Colonic mucosa (tissue), 4 donors: ENCODE data around the gene NFKBIZ. TPM values are rescaled to one million over a fixed set of nuclear protein-coding genes. Genes with fewer than 3 reads are reported as not detected.

Experiments
- DNase-seq: peaks from one replicate; pipeline ENCODE4 v3.0.0-alpha.2; 2020
- H3K27ac ChIP-seq: fragments of 200-600 bp; one replicate; pipeline ENCODE4 v1.8.0; 2021
- H3K27me3 ChIP-seq: fragments of 200-600 bp; one replicate; pipeline ENCODE4 v1.8.0; 2021
- H3K36me3 ChIP-seq: fragments of 200-600 bp; one replicate; pipeline ENCODE4 v1.8.0; 2021
- H3K4me1 ChIP-seq: fragments of 200-600 bp; one replicate; pipeline ENCODE4 v1.8.0; 2021; ENCODE audit warnings: mild to moderate bottlenecking
- H3K4me3 ChIP-seq: fragments of 200-600 bp; one replicate; pipeline ENCODE4 v1.8.0; 2021
- H3K9ac ChIP-seq, 2 donors: one replicate each; pipeline ENCODE4 v1.7.0; 2013; ENCODE audit warnings: control low read depth in 2 of 2, low read depth in 2 of 2, low read length in 2 of 2
- H3K9me3 ChIP-seq: fragments of 200-600 bp; one replicate; pipeline ENCODE4 v1.8.0; 2021
- CTCF ChIP-seq: fragments of 200-600 bp; IDR thresholded peaks from one replicate; pipeline ENCODE4 v1.8.0; 2022; ENCODE audit warnings: antibody characterized with exemption, mild to moderate bottlenecking
- intact Hi-C: fragments of 100-400 bp; cut with DNase I; formaldehyde crosslinking; loops from one replicate; pipeline ENCODE4 v1.14.1; 2022
- total RNA-seq, 2 donors: library from RNA; stranded (reverse); fragmentation: NEBNext Ultra II Directional in 1 of 2; extraction: Animal tissue kit (Norgen Biotek cat#: 25700) in 1 of 2; gene quantifications; one replicate each; pipeline ENCODE4 v1.2.1, GENCODE V29; 2021
- donor health status: healthy.
- donor health status: DM: no; HTN: no; CAD: no.
- donor health status: DM: no; HTN: no; CAD: no.

Gene NFKBIZ
- total RNA-seq, 2 donors from 2014 or later, result 69.4 to 96.2 TPM

GRCh38 chr3:101888653-101889052, 39.3 kb downstream of the NFKBIZ start:
- Histone ChIP-seq H3K4me1 (no peaks in the 10 kb centered on the region), H3K27ac (no peak overlapping the region), H3K4me3 (no peak overlapping the region), H3K9ac (peak overlapping the region in 1 of 2 donors; percentile 27), H3K27me3 (no peaks in the 10 kb centered on the region), H3K9me3 (no peaks in the 10 kb centered on the region), H3K36me3 (no peaks in the 10 kb centered on the region)
- peak; percentile 72 for DNase-seq
- intact Hi-C loops, result no loop called here
- no peak for TF ChIP-seq CTCF

- no peak overlapping the region for H3K27ac ChIP-seq
- intact Hi-C loops, result no loop called here
- no peak overlapping the region for H3K4me3 ChIP-seq
- no peak overlapping the region for H3K9ac ChIP-seq
- H3K27me3 ChIP-seq, result no peaks in the 10 kb centered on the region
- no peaks in the 10 kb centered on the region for H3K9me3 ChIP-seq
- TF ChIP-seq CTCF, result no peak
- H3K36me3 ChIP-seq, result no peaks in the 10 kb centered on the region
- DNase-seq, result no peak
- no peaks in the 10 kb centered on the region for H3K4me1 ChIP-seq
These were observed 41.4 kb downstream of the NFKBIZ start for GRCh38 chr3:101890716-101891115.

GRCh38 chr3:101892648-101893047, 43.3 kb downstream of the NFKBIZ start:
- Histone ChIP-seq H3K4me3 (no peak overlapping the region), H3K9ac (no peak overlapping the region), H3K9me3 (no peaks in the 10 kb centered on the region), H3K4me1 (no peaks in the 10 kb centered on the region), H3K27ac (no peak overlapping the region), H3K27me3 (no peaks in the 10 kb centered on the region), H3K36me3 (no peaks in the 10 kb centered on the region)
- DNase-seq, result no peak
- intact Hi-C loops, result no loop called here
- no peak for TF ChIP-seq CTCF

- intact Hi-C loops, result no loop called here
- Histone ChIP-seq H3K27ac (no peak overlapping the region), H3K4me3 (no peak overlapping the region), H3K27me3 (no peaks in the 10 kb centered on the region), H3K4me1 (no peaks in the 10 kb centered on the region), H3K9me3 (no peaks in the 10 kb centered on the region), H3K36me3 (no peaks in the 10 kb centered on the region), H3K9ac (no peak overlapping the region)
- no peak for TF ChIP-seq CTCF
- DNase-seq, result no peak
These were observed 46.9 kb downstream of the NFKBIZ start for GRCh38 chr3:101896083-101896757.

- intact Hi-C loops, result no loop called here
- no peak for DNase-seq
- H3K36me3 ChIP-seq, result no peaks in the 10 kb centered on the region
- H3K4me1 ChIP-seq, result no peaks in the 10 kb centered on the region
- H3K27me3 ChIP-seq, result no peaks in the 10 kb centered on the region
- H3K9ac ChIP-seq, result no peak overlapping the region
- TF ChIP-seq CTCF, result no peak
- no peak overlapping the region for H3K4me3 ChIP-seq
- H3K9me3 ChIP-seq, result no peaks in the 10 kb centered on the region
- no peak overlapping the region for H3K27ac ChIP-seq
These were observed 47.7 kb downstream of the NFKBIZ start for GRCh38 chr3:101897013-101897412.
